ENCODE results near the gene LRRC3. TPM values are rescaled to one million over a fixed set of nuclear protein-coding genes. Genes with fewer than 3 reads are reported as not detected.

LRRC3 gene
- total and polyA plus RNA-seq, 2 of the 8 experiments (the other 6 are each of a cell fraction or from before 2014, with no cell fraction given): 3.1 to 5.4 TPM

DNA sequence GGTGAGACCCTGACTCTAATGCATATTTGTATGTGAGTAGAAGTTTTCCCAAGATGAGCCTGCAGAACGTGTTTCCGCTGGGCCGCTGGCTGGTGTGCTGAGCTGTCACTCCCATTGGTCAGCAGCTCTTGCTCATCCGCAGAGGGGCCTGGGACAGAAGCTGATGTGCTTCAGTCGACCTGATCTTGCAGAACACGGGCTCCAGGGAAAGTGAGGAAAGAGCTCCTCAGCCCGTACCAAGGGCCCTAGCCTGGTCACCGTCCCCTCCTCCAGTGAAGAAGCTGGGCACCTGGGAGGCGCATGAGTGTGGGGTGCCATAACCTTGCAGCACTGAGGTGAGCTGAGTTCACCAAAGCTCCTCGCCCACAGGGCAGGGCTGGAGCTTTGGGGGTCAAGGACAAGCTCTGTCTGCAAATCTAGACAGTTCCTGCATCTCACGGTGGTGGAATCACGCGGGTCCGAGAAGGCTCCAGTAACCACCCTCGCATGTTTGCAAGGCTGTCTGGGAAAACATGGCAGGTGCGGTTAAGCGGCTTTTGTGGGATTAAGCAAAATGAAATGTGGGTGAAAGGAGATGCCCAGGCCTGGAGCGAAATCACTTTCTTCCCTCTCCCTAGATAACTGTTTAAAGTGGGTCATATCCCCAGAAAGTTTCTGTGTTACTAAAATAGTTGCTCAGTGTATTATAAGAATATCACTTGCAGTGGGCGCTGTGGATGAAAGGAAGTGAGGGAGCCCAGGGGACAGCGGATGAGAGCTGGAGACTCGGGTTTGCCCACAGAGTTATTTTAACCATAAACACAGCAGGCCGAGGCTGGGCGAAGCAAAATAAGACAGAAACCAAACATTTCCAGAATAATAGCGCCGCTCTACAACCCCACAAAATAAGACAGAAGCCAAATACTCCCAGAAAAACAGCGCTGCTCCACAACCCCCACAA is 33.1 kb upstream of the LRRC3 start (continued):
- TF ChIP-seq RAD21 (IDR thresholded peaks at IDR 0.05 in 1 of 2, conservative IDR thresholded peaks at IDR 0.05 in 1 of 2; ENCODE audit: low read depth in 2 of 2, low read length in 2 of 2) (no peak), KDM4A (IDR thresholded peaks at IDR 0.05; ENCODE audit: low read depth, low read length, severe bottlenecking) (no peak), CBX8 (IDR thresholded peaks at IDR 0.05; ENCODE audit: borderline replicate concordance, low read depth, low read length) (no peak), SIN3A (conservative IDR thresholded peaks at IDR 0.05 in 1 of 2, IDR thresholded peaks at IDR 0.05 in 1 of 2; ENCODE audit: low read depth in 1 of 2, low read length in 2 of 2) (no peak), GABPA (IDR thresholded peaks at IDR 0.05; ENCODE audit: borderline replicate concordance, insufficient read depth, low read length) (no peak), SP1 (IDR thresholded peaks at IDR 0.05; ENCODE audit: low read depth, low read length) (no peak), FOSL1 (IDR thresholded peaks at IDR 0.05; ENCODE audit: insufficient read depth, low read depth, low read length) (no peak), KDM1A (IDR thresholded peaks at IDR 0.05; ENCODE audit: borderline replicate concordance, low read length) (no peak), CTBP2 (IDR thresholded peaks at IDR 0.05; ENCODE audit: borderline replicate concordance, insufficient read depth, insufficient read length, low read length) (no peak)

Measured in H1 (cell line).